H1 (cell line): ENCODE results near the gene SUGP1. TPM values are rescaled to one million over a fixed set of nuclear protein-coding genes. Genes with fewer than 3 reads are reported as not detected.

ENCODE experiments used
- CTCF ChIA-PET: fragments of 300-600 bp; sonication (Branson Sonifier 250); formaldehyde crosslinking; loops from one replicate; lab custom pipeline; 2021; ENCODE audit not compliant: partially characterized antibody; lab: Charles Lee
- POLR2A ChIA-PET: fragments of 300-600 bp; sonication (Branson Sonifier 250); formaldehyde crosslinking; loops from one replicate; lab custom pipeline; 2021; ENCODE audit warnings: inconsistent platforms; ENCODE audit not compliant: partially characterized antibody; lab: Charles Lee
- DNase-seq, 2 experiments: peaks; one replicate each; pipeline versions ENCODE4 v3.0.0 to v3.0.0-alpha.2; 2010 to 2022; ENCODE audit warnings: low spot score in 2 of 2, low read depth in 1 of 2, mixed read lengths in 1 of 2
- FAIRE-seq: peaks from 2 replicates; lab custom pipeline; 2011; peaks lifted over from hg19 to GRCh38; lab: Jason Lieb, UNC
- H2AFZ ChIP-seq: 2 replicates; pipeline ENCODE4 v1.8.1; 2012; ENCODE audit warnings: low read length, inconsistent platforms
- H2AK5ac ChIP-seq: 2 replicates; pipeline ENCODE4 v1.6.1; 2013; ENCODE audit warnings: low read depth, low read length
- H2BK120ac ChIP-seq: replicated peaks from 2 replicates; pipeline ENCODE3; 2013; ENCODE audit warnings: low read depth, low read length, inconsistent platforms
- H2BK12ac ChIP-seq: 2 replicates; pipeline ENCODE4 v1.6.1; 2013; ENCODE audit warnings: low read depth, low read length
- H2BK15ac ChIP-seq: 2 replicates; pipeline ENCODE4 v1.6.1; 2013; ENCODE audit warnings: low read length
- H2BK20ac ChIP-seq: 2 replicates; pipeline ENCODE4 v1.6.1; 2013; ENCODE audit warnings: low read length
- H2BK5ac ChIP-seq: 2 replicates; pipeline ENCODE4 v1.6.1; 2013; ENCODE audit warnings: low read depth, low read length
- H3K14ac ChIP-seq: 2 replicates; pipeline ENCODE4 v1.6.1; 2013; ENCODE audit warnings: inconsistent platforms; ENCODE audit not compliant: insufficient read length
- H3K18ac ChIP-seq: 2 replicates; pipeline ENCODE4 v1.6.1; 2013; ENCODE audit warnings: low read length; ENCODE audit errors: extremely low read depth
- H3K23ac ChIP-seq: 2 replicates; pipeline ENCODE4 v1.6.1; 2013; ENCODE audit warnings: inconsistent platforms; ENCODE audit not compliant: insufficient read length
- H3K23me2 ChIP-seq: 2 replicates; pipeline ENCODE4 v1.6.1; 2013; ENCODE audit warnings: low read depth, low read length
- H3K27ac ChIP-seq: 2 replicates; pipeline ENCODE4 v1.6.1; 2011; ENCODE audit warnings: low read depth, low read length, inconsistent platforms
- H3K27me3 ChIP-seq, 4 experiments: replicated peaks in 1 of 4; 1 replicate in 1 of 4; 2 replicates in 3 of 4; pipeline versions ENCODE4 v1.6.1 to v1.8.1; 2011 to 2013; ENCODE audit warnings: low read length in 3 of 4, mild to moderate bottlenecking in 3 of 4, inconsistent platforms in 2 of 4, mixed read lengths in 2 of 4, moderate library complexity in 1 of 4; ENCODE audit not compliant: control insufficient read depth in 3 of 4, insufficient read depth in 3 of 4; ENCODE audit errors: extremely low read depth in 1 of 4
- H3K36me3 ChIP-seq, 4 experiments: 2 replicates each; pipeline versions ENCODE4 v1.6.1 to v1.8.1; 2011 to 2013; ENCODE audit warnings: mild to moderate bottlenecking in 4 of 4, low read length in 3 of 4, moderate library complexity in 2 of 4, control low read depth in 1 of 4, inconsistent platforms in 1 of 4; ENCODE audit not compliant: insufficient read depth in 4 of 4, control insufficient read depth in 2 of 4
- H3K4ac ChIP-seq: replicated peaks from 2 replicates; pipeline ENCODE3; 2013; ENCODE audit warnings: low read length, low read depth, mixed read lengths, inconsistent platforms; ENCODE audit not compliant: insufficient read length
- H3K4me1 ChIP-seq, 4 experiments: replicated peaks in 1 of 4; 1 replicate in 1 of 4; 2 replicates in 3 of 4; pipeline versions ENCODE4 v1.6.1 to v1.8.1; 2011 to 2013; ENCODE audit warnings: low read length in 3 of 4, inconsistent platforms in 2 of 4, mixed read lengths in 1 of 4; ENCODE audit not compliant: insufficient read depth in 4 of 4, control insufficient read depth in 3 of 4
- H3K4me2 ChIP-seq, 2 experiments: 2 replicates each; pipeline versions ENCODE4 v1.6.1 to v1.8.1; 2011 to 2013; ENCODE audit warnings: low read depth in 2 of 2, low read length in 2 of 2, control low read depth in 1 of 2, inconsistent platforms in 1 of 2, mild to moderate bottlenecking in 1 of 2; ENCODE audit not compliant: insufficient read depth in 1 of 2
- H3K4me3 ChIP-seq, 4 experiments: fragments of 200-600, 300-600 bp in 1 of 4; sonication (generic), shearing (Covaris generic), sonication (Bioruptor Twin) in 1 of 4; 2 replicates each; pipeline versions ENCODE4 v1.5.1 to v1.8.1; 2011 to 2016; ENCODE audit warnings: low read length in 4 of 4, low read depth in 3 of 4, control low read depth in 2 of 4, inconsistent platforms in 2 of 4, mild to moderate bottlenecking in 2 of 4, mixed read lengths in 1 of 4, moderate library complexity in 1 of 4; ENCODE audit not compliant: insufficient read depth in 2 of 4; ENCODE audit errors: extremely low read depth in 1 of 4
- H3K56ac ChIP-seq: replicated peaks from 2 replicates; pipeline ENCODE3; 2013; ENCODE audit warnings: low read depth, mild to moderate bottlenecking, mixed read lengths, low read length, inconsistent platforms; ENCODE audit not compliant: insufficient read length
- H3K79me1 ChIP-seq: 2 replicates; pipeline ENCODE4 v1.6.1; 2013; ENCODE audit warnings: low read depth, low read length, control low read depth
- H3K79me2 ChIP-seq, 2 experiments: 2 replicates each; pipeline versions ENCODE4 v1.6.1 to v1.8.1; 2012 to 2013; ENCODE audit warnings: low read length in 2 of 2, mild to moderate bottlenecking in 2 of 2, inconsistent platforms in 1 of 2; ENCODE audit not compliant: insufficient read depth in 2 of 2, control insufficient read depth in 1 of 2
- H3K9ac ChIP-seq, 4 experiments: replicated peaks in 1 of 4; 1 replicate in 1 of 4; 2 replicates in 3 of 4; pipeline versions ENCODE4 v1.6.1 to v1.8.1; 2011 to 2013; ENCODE audit warnings: low read depth in 3 of 4, low read length in 3 of 4, control low read depth in 2 of 4, mild to moderate bottlenecking in 2 of 4, moderate library complexity in 2 of 4, inconsistent platforms in 1 of 4; ENCODE audit errors: extremely low read depth in 1 of 4
- H3K9me3 ChIP-seq, 2 experiments: 2 replicates each; pipeline versions ENCODE4 v1.6.1 to v1.8.1; 2012 to 2013; ENCODE audit warnings: mild to moderate bottlenecking in 2 of 2, moderate library complexity in 2 of 2, control low read depth in 1 of 2, inconsistent platforms in 1 of 2, low read depth in 1 of 2, low read length in 1 of 2, mixed read lengths in 1 of 2; ENCODE audit not compliant: insufficient read depth in 2 of 2
- H4K20me1 ChIP-seq, 2 experiments: replicated peaks in 1 of 2; 2 replicates each; pipeline versions ENCODE3 to v1.8.1; 2011 to 2013; ENCODE audit warnings: inconsistent platforms in 2 of 2, low read length in 2 of 2, mild to moderate bottlenecking in 1 of 2; ENCODE audit not compliant: insufficient read depth in 2 of 2, control insufficient read depth in 1 of 2
- H4K5ac ChIP-seq: 2 replicates; pipeline ENCODE4 v1.6.1; 2013; ENCODE audit warnings: low read length, low read depth, mixed read lengths, inconsistent platforms; ENCODE audit not compliant: insufficient read length
- H4K8ac ChIP-seq: 2 replicates; pipeline ENCODE4 v1.8.0; 2013; ENCODE audit warnings: mild to moderate bottlenecking, moderate library complexity, low read length, inconsistent platforms; ENCODE audit not compliant: insufficient read depth; ENCODE audit errors: extremely low read depth
- H4K91ac ChIP-seq: replicated peaks from 2 replicates; pipeline ENCODE3; 2013; ENCODE audit warnings: low read length, mixed read lengths, inconsistent platforms; ENCODE audit not compliant: insufficient read length
- EP300 ChIP-seq, 2 experiments: IDR thresholded peaks; 1 replicate in 1 of 2; 2 replicates in 1 of 2; pipeline ENCODE4 v1.6.1; 2011 to 2012; ENCODE audit warnings: low read depth in 2 of 2, low read length in 2 of 2, mild to moderate bottlenecking in 2 of 2, borderline replicate concordance in 1 of 2, inconsistent platforms in 1 of 2, moderate library complexity in 1 of 2
- GABPA ChIP-seq: IDR thresholded peaks from 2 replicates; pipeline ENCODE4 v1.6.1; 2011; ENCODE audit warnings: mild to moderate bottlenecking, low read length, moderate library complexity, borderline replicate concordance; ENCODE audit not compliant: insufficient read depth
- HDAC2 ChIP-seq, 2 experiments: fragments of 300-600 bp in 1 of 2; sonication (generic) in 1 of 2; IDR thresholded peaks; 2 replicates each; pipeline ENCODE4 v1.6.1; 2011 to 2012; ENCODE audit warnings: low read depth in 2 of 2, low read length in 2 of 2, mild to moderate bottlenecking in 2 of 2, moderate library complexity in 2 of 2, borderline replicate concordance in 1 of 2, inconsistent platforms in 1 of 2
- HDAC6 ChIP-seq: IDR thresholded peaks from one replicate; pipeline ENCODE4 v1.7.1; 2012; ENCODE audit warnings: low read depth, mild to moderate bottlenecking, inconsistent platforms, low read length, moderate library complexity
- NANOG ChIP-seq: IDR thresholded peaks from 2 replicates; pipeline ENCODE4 v1.6.1; 2011; ENCODE audit warnings: low read length, low read depth, mild to moderate bottlenecking, inconsistent platforms; ENCODE audit not compliant: insufficient read depth, poor library complexity, severe bottlenecking
- POU5F1 ChIP-seq: IDR thresholded peaks from 2 replicates; pipeline ENCODE4 v1.6.1; 2011; ENCODE audit warnings: low read depth, mild to moderate bottlenecking, low read length, moderate library complexity
- WGBS, 2 experiments: shearing (Covaris generic) in 1 of 2; methylation state at CpG; one replicate each; pipeline versions ENCODE4 v1.1.6 to v1.1.7; 2013 to 2015; ENCODE audit warnings: low lambda C conversion rate in 2 of 2, mixed read lengths in 2 of 2, inconsistent platforms in 1 of 2, low coverage in 1 of 2, missing lambda C conversion rate in 1 of 2; ENCODE audit not compliant: insufficient replicate concordance in 2 of 2, insufficient coverage in 1 of 2, insufficient read length in 1 of 2; ENCODE audit errors: extremely low coverage in 1 of 2, missing lambda C conversion rate in 1 of 2; 5-methylcytosine and 5-hydroxymethylcytosine counted together
- polyA plus RNA-seq, 7 experiments: library from polyadenylated mRNA; depleted of rRNA in 3 of 7; stranded (reverse) in 5 of 7; unstranded in 2 of 7; fragments of >200 nt in 5 of 7; fragments of 200-250 nt in 2 of 7; gene quantifications; 1 replicate in 5 of 7; 2 replicates in 1 of 7; 4 replicates in 1 of 7; pipeline versions ENCODE4 v1.2.1 to v1.2.3, GENCODE V29; 2011 to 2013; ENCODE audit warnings: missing spikeins in 2 of 7, mixed read lengths in 2 of 7
- total RNA-seq: library from RNA; stranded (reverse); fragmentation: NEBNext Ultra II Directional; extraction: Animal tissue kit (Norgen Biotek cat#: 25700); gene quantifications from 2 replicates; pipeline ENCODE4 v1.2.1, GENCODE V29; 2021
- TF ChIP-seq, protein P1 (sequence below): IDR thresholded peaks from 2 replicates; pipeline ENCODE4 v1.6.1; 2012; ENCODE audit warnings: inconsistent platforms
- TF ChIP-seq, protein P2 (sequence below), 3 experiments: IDR thresholded peaks; 1 replicate in 2 of 3; 2 replicates in 1 of 3; pipeline versions ENCODE4 v1.5.1 to v1.6.1; 2011; ENCODE audit warnings: low read length in 3 of 3, mild to moderate bottlenecking in 3 of 3, inconsistent platforms in 2 of 3, low read depth in 1 of 3, moderate library complexity in 1 of 3; ENCODE audit not compliant: insufficient read depth in 1 of 3; ENCODE audit errors: control extremely low read depth in 1 of 3
- TF ChIP-seq, protein P3 (sequence below): IDR thresholded peaks from 2 replicates; pipeline ENCODE4 v1.6.1; 2012; ENCODE audit warnings: inconsistent platforms

SUGP1 gene
- total and polyA plus RNA-seq, 2 of the 8 experiments (the other 6 are each of a cell fraction or from before 2014, with no cell fraction given) = 38.5 to 65.2 TPM

DNA sequence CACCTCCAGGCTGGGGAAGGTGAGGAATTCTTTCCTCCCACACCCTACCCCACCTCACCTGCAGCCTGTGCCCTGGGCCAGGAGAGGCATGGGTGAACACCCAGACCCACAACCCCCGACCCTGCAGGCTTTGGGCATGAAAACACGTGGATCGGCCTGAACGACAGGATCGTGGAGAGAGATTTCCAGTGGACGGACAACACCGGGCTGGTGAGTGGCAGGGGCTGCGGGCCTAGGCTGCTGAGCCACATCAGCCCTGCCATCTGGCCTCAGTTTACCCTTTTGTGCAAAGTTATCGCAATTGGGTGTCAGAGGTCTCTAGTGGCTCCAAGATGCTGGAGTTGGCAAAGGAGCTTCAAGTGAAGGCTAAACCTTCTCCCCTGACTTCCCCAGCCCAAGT is 79.8 kb downstream of the SUGP1 start:
- H3K79me1 ChIP-seq = no peaks in the 10 kb centered on the region
- WGBS, 2 experiments = 91% methylated on average over 9 of the region's 9 CpGs; no CpG with 5 or more reads in 1 of the 2 experiments
- no peak overlapping the region for H2AFZ ChIP-seq
- no peak overlapping the region for H2BK12ac ChIP-seq
- H3K36me3 ChIP-seq = no peaks in the 10 kb centered on the region
- H3K79me2 ChIP-seq = no peaks in the 10 kb centered on the region
- no peaks in the 10 kb centered on the region for H3K9me3 ChIP-seq
- DNase-seq (no peak), FAIRE-seq (no peak)
- no peak overlapping the region for H4K5ac ChIP-seq
- ChIA-PET POLR2A (interaction anchor here (0.6 to 1.2 kb wide), 2 partner anchors 55 to 189 kb away, joined by 3 to 5 read pairs; no protein-coding TSS in a partner anchor), CTCF (no interaction called here)
- H4K8ac ChIP-seq = 0 out of 2 replicates have a peak overlapping the region, but pooled peaks have one; percentile 21
- no peaks in the 10 kb centered on the region for H3K4me1 ChIP-seq
- no peak overlapping the region for H2BK120ac ChIP-seq
- H3K23ac ChIP-seq = no peak overlapping the region
- no peak overlapping the region for H3K4me2 ChIP-seq
- no peaks in the 10 kb centered on the region; a peak in 2 of 7 replicates for H3K27me3 ChIP-seq
- no peaks in the 10 kb centered on the region for H3K23me2 ChIP-seq
- no peak overlapping the region for H3K4me3 ChIP-seq
- no peak overlapping the region for H3K4ac ChIP-seq
- H3K18ac ChIP-seq = no peak overlapping the region
- no peak overlapping the region for H2BK15ac ChIP-seq
- no peak overlapping the region for H2BK5ac ChIP-seq
- H3K9ac ChIP-seq = no peak overlapping the region
- no peak overlapping the region for H3K27ac ChIP-seq
- H2AK5ac ChIP-seq = 0 out of 2 replicates have a peak overlapping the region, but pooled peaks have one; percentile 53
- H2BK20ac ChIP-seq = no peak overlapping the region
- H4K20me1 ChIP-seq = no peaks in the 10 kb centered on the region
- no peak overlapping the region for H3K14ac ChIP-seq
- H4K91ac ChIP-seq = no peak overlapping the region
- H3K56ac ChIP-seq = no peak overlapping the region
- TF ChIP-seq POU5F1 (no peak), HDAC2 (IDR thresholded peaks at IDR 0.05; ENCODE audit: borderline replicate concordance in 1 of 2, low read depth in 2 of 2, low read length in 2 of 2) (no peak), EP300 (IDR thresholded peaks at IDR 0.05; ENCODE audit: borderline replicate concordance in 1 of 2, low read depth in 2 of 2, low read length in 2 of 2) (no peak), HDAC6 (no peak), NANOG (no peak), GABPA (no peak)
- TF ChIP-seq, protein P1, sequence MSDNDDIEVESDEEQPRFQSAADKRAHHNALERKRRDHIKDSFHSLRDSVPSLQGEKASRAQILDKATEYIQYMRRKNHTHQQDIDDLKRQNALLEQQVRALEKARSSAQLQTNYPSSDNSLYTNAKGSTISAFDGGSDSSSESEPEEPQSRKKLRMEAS = no peak
- TF ChIP-seq, protein P2, sequence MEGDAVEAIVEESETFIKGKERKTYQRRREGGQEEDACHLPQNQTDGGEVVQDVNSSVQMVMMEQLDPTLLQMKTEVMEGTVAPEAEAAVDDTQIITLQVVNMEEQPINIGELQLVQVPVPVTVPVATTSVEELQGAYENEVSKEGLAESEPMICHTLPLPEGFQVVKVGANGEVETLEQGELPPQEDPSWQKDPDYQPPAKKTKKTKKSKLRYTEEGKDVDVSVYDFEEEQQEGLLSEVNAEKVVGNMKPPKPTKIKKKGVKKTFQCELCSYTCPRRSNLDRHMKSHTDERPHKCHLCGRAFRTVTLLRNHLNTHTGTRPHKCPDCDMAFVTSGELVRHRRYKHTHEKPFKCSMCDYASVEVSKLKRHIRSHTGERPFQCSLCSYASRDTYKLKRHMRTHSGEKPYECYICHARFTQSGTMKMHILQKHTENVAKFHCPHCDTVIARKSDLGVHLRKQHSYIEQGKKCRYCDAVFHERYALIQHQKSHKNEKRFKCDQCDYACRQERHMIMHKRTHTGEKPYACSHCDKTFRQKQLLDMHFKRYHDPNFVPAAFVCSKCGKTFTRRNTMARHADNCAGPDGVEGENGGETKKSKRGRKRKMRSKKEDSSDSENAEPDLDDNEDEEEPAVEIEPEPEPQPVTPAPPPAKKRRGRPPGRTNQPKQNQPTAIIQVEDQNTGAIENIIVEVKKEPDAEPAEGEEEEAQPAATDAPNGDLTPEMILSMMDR (IDR thresholded peaks at IDR 0.05; ENCODE audit: control extremely low read depth in 1 of 3, insufficient read depth in 1 of 3, low read depth in 1 of 3, low read length in 3 of 3) = no peak
- TF ChIP-seq, protein P3, sequence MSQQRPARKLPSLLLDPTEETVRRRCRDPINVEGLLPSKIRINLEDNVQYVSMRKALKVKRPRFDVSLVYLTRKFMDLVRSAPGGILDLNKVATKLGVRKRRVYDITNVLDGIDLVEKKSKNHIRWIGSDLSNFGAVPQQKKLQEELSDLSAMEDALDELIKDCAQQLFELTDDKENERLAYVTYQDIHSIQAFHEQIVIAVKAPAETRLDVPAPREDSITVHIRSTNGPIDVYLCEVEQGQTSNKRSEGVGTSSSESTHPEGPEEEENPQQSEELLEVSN = no peak
